ENCODE results near the gene PCDHA1. TPM values are rescaled to one million over a fixed set of nuclear protein-coding genes. Genes with fewer than 3 reads are reported as not detected.

PCDHA1 gene
- total RNA-seq, 2 experiments from 2014 or later = not detected

DNA sequence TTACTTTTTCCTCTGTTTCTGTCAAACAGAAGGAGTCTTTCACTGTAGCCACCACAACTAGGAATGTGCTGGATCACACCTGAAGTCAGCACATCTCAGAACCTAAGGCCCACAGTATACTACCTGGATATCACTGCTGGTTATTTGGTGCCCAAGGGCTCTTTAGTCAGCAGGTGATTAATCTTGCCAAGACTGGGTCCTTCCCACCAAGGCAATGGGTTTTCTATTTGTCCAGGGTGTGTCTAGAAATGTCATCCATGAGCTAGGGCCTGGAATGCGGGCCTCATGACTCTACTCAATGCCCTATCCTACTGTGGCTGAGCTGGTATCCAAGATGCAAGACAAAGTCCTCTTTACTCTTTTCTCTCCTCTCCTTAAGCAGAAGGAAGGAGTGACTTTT lies 130.4 kb downstream of the PCDHA1 start:
- Mint-ChIP-seq H3K27me3 (no peaks in the 10 kb centered on the region), H3K36me3 (no peaks in the 10 kb centered on the region), H3K4me3 (no peak overlapping the region), H3K27ac (no peak overlapping the region), H3K4me1 (no peaks in the 10 kb centered on the region), H3K9me3 (peaks cover 12% of the 10 kb centered on the region)
- DNase-seq = no peak

DNA sequence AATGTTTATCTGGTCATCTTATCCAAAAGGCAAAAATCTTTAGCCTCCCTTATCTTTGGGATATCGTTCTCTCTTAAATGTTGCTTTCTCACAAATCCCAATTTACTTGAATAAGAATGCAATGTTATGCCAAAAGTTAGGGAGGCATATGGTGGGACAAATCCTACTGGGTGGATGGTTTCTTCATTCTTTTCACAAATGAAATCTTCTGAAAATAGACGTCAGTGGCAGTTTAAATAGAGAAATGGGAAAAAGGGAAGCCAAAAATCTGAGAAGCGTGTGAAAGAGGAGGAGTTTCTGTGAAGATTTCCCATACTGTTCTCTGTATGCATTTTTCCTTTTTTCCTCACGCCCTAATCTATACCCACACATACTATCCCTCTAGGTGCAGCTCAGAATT lies 137.7 kb downstream of the PCDHA1 start:
- peaks cover 55% of the 10 kb centered on the region for H3K27me3 Mint-ChIP-seq
- H3K4me3 Mint-ChIP-seq = no peak overlapping the region
- no peaks in the 10 kb centered on the region for H3K36me3 Mint-ChIP-seq
- H3K4me1 Mint-ChIP-seq = peaks cover 10% of the 10 kb centered on the region
- H3K9me3 Mint-ChIP-seq = peaks cover 7% of the 10 kb centered on the region
- H3K27ac Mint-ChIP-seq = no peak overlapping the region
- DNase-seq = no peak

- H3K27ac Mint-ChIP-seq = no peak within 1 kb of the TSS
- H3K27me3 Mint-ChIP-seq = peaks cover 70% of the 10 kb centered on the region
- H3K9me3 Mint-ChIP-seq = peaks cover 8% of the 10 kb centered on the region
- peak; percentile 2 for DNase-seq
- peaks cover 10% of the 10 kb centered on the region for H3K4me1 Mint-ChIP-seq
- H3K4me3 Mint-ChIP-seq = peak within 1 kb of the TSS; percentile 50
- no peaks in the 10 kb centered on the region for H3K36me3 Mint-ChIP-seq
These were observed 140.0 kb downstream of the PCDHA1 start, which contains the start of gene PCDHAC1 for GRCh38 chr5:140925806-140926442. Gene PCDHAC1, plus strand, starts transcription at chr5:140926299. Its CDS starts 594 bp downstream, at chr5:140926893.

DNA sequence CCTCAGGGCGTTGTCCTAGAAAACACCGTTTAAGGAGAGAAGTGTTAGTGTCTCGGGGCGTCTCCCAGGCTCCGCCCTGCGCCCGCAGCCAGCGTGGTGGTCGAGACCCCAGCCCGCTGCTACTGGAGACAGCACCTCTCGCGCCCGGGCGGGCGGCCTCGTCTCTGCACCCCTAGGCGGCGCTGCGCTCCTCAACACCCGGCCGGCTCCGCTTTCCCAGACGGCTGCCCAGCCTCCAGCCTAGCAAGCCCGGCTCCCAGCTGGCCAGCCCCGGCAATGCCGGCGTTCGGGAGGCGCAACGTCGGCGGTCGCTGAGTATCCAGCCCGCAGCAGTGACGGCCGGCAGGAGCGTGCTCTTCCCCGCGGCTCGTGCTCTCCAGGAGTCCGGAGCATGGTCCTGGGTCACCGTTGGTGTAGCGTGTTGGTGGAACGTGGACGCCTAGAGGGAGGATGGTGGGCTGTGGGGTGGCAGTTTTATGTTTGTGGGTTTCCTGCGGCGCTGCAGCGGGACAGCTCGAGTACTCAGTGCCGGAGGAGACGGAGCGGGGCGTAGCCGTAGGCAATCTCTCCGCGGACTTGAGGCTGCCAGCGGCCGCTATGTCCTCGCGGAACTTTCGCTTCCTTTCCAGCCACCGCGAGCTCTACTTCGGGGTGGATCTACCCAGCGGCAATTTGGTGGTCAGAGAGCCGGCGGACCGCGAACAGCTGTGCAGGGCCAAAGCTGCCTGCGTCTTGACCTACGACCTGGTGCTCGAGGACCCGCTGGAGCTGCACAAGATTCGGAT lies 140.7 kb downstream of the PCDHA1 start:
- Mint-ChIP-seq H3K27me3 (peaks cover 74% of the 10 kb centered on the region), H3K9me3 (peaks cover 8% of the 10 kb centered on the region), H3K27ac (no peak overlapping the region), H3K4me1 (peaks cover 10% of the 10 kb centered on the region), H3K4me3 (peak overlapping the region; percentile 50), H3K36me3 (no peaks in the 10 kb centered on the region)
- peak; percentile 33 for DNase-seq

GRCh38 chr5:140927228-140927573 lies 141.3 kb downstream of the PCDHA1 start:
- Mint-ChIP-seq H3K27ac (no peak overlapping the region), H3K36me3 (no peaks in the 10 kb centered on the region), H3K4me1 (peaks cover 10% of the 10 kb centered on the region), H3K4me3 (peak overlapping the region; percentile 50), H3K9me3 (peaks cover 8% of the 10 kb centered on the region), H3K27me3 (peaks cover 71% of the 10 kb centered on the region)
- no peak for DNase-seq

- Mint-ChIP-seq H3K27ac (no peak overlapping the region), H3K4me3 (no peak overlapping the region), H3K27me3 (peaks cover 9% of the 10 kb centered on the region), H3K9me3 (no peaks in the 10 kb centered on the region), H3K4me1 (no peaks in the 10 kb centered on the region), H3K36me3 (no peaks in the 10 kb centered on the region)
- DNase-seq = no peak
These were observed 149.1 kb downstream of the PCDHA1 start for GRCh38 chr5:140934964-140935606.

DNA sequence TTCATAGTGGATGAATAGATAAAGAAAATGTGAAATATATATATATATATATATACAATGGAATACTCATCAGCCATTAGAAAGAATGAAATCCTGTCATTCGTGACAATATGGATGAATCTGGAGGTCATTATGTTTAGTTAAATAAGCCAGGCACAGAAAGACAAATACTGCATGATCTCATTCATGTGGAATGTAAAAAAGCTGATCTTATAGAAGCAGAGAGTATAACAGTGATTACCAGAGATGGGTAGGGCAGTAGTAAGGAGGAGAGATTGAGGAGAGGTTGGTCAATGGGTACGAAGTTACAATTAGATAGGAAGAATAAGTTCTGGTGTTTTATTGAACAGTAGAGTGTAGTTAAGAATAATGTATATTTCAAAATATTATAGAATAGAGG lies 160.6 kb downstream of the PCDHA1 start:
- H3K36me3 Mint-ChIP-seq = no peaks in the 10 kb centered on the region
- no peak for DNase-seq
- H3K4me3 Mint-ChIP-seq = no peak overlapping the region
- no peaks in the 10 kb centered on the region for H3K4me1 Mint-ChIP-seq
- no peak overlapping the region for H3K27ac Mint-ChIP-seq
- peaks cover 8% of the 10 kb centered on the region for H3K9me3 Mint-ChIP-seq
- H3K27me3 Mint-ChIP-seq = peaks cover 6% of the 10 kb centered on the region

- H3K4me3 Mint-ChIP-seq = no peak overlapping the region
- H3K27ac Mint-ChIP-seq = no peak overlapping the region
- H3K36me3 Mint-ChIP-seq = no peaks in the 10 kb centered on the region
- peaks cover 4% of the 10 kb centered on the region for H3K9me3 Mint-ChIP-seq
- DNase-seq = no peak
- peaks cover 8% of the 10 kb centered on the region for H3K27me3 Mint-ChIP-seq
- H3K4me1 Mint-ChIP-seq = no peaks in the 10 kb centered on the region
These were observed 165.7 kb downstream of the PCDHA1 start for GRCh38 chr5:140951636-140952035.

GRCh38 chr5:140953234-140953633 lies 167.3 kb downstream of the PCDHA1 start:
- no peak for DNase-seq
- H3K4me3 Mint-ChIP-seq = no peak overlapping the region
- H3K27ac Mint-ChIP-seq = no peak overlapping the region
- H3K4me1 Mint-ChIP-seq = no peaks in the 10 kb centered on the region
- no peaks in the 10 kb centered on the region for H3K36me3 Mint-ChIP-seq
- H3K9me3 Mint-ChIP-seq = peaks cover 4% of the 10 kb centered on the region
- H3K27me3 Mint-ChIP-seq = peaks cover 8% of the 10 kb centered on the region

GRCh38 chr5:140962190-140962589 lies 176.2 kb downstream of the PCDHA1 start:
- Mint-ChIP-seq H3K36me3 (no peaks in the 10 kb centered on the region), H3K4me1 (no peaks in the 10 kb centered on the region), H3K9me3 (no peaks in the 10 kb centered on the region), H3K27me3 (peaks cover 50% of the 10 kb centered on the region), H3K27ac (no peak overlapping the region), H3K4me3 (no peak overlapping the region)
- no peak for DNase-seq

DNA sequence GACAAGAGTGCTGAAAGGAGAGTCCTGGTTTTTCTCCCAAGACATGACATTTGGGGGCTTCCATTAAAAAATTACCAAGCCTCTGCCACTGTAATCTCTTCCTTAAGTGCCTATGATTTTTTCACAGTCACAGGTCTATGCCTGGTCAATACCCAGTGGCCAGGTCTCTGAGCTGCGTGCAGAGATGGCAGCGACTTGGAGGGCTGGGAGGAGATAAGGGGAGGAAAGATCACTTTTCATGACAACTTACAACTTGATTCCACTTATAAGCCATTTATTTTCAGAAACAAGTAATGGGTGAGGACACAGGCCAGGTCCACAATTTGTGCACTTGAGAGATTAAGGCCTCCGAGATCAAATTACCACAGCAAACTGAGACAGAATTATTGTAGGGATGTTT lies 178.4 kb downstream of the PCDHA1 start:
- Mint-ChIP-seq H3K36me3 (no peaks in the 10 kb centered on the region), H3K9me3 (no peaks in the 10 kb centered on the region), H3K4me1 (no peaks in the 10 kb centered on the region), H3K4me3 (no peak overlapping the region), H3K27ac (no peak overlapping the region), H3K27me3 (peaks cover 60% of the 10 kb centered on the region)
- DNase-seq = no peak

DNA sequence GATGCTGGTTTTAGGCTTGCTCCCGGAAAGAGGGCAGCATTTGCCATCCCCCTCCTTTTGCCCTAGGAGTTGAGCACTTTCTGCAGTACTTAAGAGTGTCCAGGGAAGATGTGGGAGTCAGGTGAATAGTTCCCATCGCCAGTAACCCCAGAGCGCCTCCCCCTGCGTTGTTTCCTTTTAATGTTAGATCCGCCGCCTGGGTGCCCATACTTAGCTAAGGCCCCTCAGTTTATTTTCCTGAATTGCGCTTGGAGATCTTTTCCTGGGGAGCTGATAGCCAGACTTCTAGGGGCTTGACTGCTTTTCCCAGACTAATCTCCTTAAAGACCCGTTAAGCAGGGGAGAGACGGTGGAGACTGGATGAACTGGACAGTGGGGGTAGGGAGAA lies 180.0 kb downstream of the PCDHA1 start:
- Mint-ChIP-seq H3K4me3 (no peak overlapping the region), H3K9me3 (no peaks in the 10 kb centered on the region), H3K4me1 (no peaks in the 10 kb centered on the region), H3K27ac (no peak overlapping the region), H3K27me3 (peaks cover 50% of the 10 kb centered on the region), H3K36me3 (no peaks in the 10 kb centered on the region)
- DNase-seq = no peak

DNA sequence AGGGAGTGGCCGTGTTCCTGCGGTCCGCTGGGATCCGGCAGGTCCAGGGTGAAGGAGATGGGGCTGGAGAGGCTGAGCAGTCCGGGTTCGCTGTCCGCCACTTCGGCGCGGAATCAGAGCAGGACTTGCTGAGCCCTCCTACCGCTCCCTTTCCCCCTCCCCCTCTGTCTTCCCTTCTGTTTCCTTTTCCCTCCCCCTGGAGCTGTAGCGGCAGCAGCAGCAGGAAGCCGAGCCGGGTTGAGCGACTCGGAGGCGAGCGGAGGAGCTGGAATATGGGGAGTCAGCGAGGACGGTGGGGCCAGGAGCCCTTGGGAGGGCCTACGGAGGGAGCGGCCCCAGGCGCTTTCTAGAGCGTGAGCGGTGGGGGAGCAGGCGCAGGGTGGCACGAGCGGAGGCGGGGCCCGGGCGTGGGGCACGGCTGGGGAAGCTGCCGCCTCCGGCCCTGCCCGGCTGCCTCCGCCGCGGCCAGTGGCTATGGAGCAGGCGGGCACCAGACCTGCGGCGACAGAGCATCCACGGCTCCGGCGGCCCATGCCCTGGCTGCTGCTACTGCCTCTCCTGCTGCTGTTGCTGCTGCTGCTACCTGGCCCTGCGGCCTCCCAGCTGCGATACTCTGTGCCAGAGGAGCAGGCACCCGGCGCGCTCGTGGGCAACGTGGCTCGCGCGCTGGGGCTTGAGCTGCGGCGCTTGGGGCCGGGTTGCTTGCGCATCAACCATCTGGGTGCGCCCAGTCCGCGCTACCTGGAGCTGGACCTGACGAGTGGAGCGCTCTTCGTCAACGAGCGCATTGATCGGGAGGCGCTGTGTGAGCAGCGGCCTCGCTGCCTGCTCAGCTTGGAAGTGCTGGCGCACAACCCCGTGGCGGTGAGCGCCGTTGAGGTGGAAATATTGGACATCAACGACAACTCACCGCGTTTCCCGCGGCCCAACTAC lies 180.6 kb downstream of the PCDHA1 start, which contains the start of gene PCDHAC2:
Gene PCDHAC2 (plus strand): TSS at position 184 of the 933 bp plus-strand sequence. CDS start 291 bp downstream, at position 475.
- Mint-ChIP-seq H3K4me3 (no peak within 1 kb of the TSS), H3K4me1 (no peaks in the 10 kb centered on the region), H3K27ac (no peak within 1 kb of the TSS), H3K27me3 (peaks cover 46% of the 10 kb centered on the region), H3K36me3 (no peaks in the 10 kb centered on the region), H3K9me3 (no peaks in the 10 kb centered on the region)
- no peak for DNase-seq

- Mint-ChIP-seq H3K9me3 (no peaks in the 10 kb centered on the region), H3K4me3 (no peak overlapping the region), H3K4me1 (no peaks in the 10 kb centered on the region), H3K27me3 (peaks cover 43% of the 10 kb centered on the region), H3K36me3 (no peaks in the 10 kb centered on the region), H3K27ac (no peak overlapping the region)
- no peak for DNase-seq
These were observed 181.4 kb downstream of the PCDHA1 start for GRCh38 chr5:140967226-140967893.

All from activated naive CD8-positive, alpha-beta T cell treated with anti-CD3 and anti-CD28 coated beads for 36 hours (primary cell).